OCI-LY3 (cell line): Measurements from ENCODE around the gene VTCN1.

Source experiments
- EZH2phosphoT487 ChIP-seq: fragments of 200-600 bp; shearing (Covaris generic); IDR thresholded peaks from 2 replicates; pipeline ENCODE4 v1.6.1; 2018; ENCODE audit warnings: antibody characterized with exemption, mixed run types, low read depth
- TF ChIP-seq, protein P1 (sequence below): fragments of 200-600, 300-600 bp; sonication (generic); IDR thresholded peaks from 2 replicates; pipeline ENCODE4 v1.5.1; 2014; ENCODE audit warnings: antibody characterized with exemption, low read length, low read depth

DNA sequence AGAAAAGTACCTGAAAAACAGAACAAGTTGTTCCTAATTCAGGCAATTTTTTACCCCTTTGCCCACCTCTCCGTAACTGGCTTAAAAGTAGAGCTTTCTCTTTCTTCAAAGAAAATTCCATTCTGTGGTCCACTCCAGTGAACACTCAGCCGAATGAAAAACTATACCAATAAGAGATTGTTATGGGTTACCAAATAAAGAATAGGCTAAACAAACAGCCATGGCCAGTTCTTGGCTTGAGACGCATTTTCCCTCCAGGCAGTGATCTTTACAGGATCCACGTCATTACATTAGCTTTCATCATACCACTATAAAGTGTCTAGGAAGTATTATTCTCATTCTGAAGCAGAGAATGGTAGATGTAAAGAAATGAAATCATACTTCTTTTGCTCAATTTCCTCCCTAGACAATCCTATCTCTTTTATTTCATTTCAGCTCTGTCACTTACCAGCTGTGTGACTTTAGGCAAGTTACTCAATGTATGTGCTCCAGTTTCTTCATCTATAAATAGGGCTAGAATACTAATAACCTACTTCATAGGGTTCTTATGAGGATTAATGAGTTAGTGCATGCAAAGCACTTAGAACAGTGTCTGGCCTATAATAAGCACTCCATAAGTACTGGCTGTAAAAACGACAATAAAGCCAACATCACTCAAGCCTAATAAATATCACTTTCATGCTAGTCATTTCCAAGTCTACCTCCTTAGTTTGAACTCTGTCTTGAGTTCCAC is 62.7 kb downstream of the VTCN1 start:
- TF ChIP-seq, protein P1, sequence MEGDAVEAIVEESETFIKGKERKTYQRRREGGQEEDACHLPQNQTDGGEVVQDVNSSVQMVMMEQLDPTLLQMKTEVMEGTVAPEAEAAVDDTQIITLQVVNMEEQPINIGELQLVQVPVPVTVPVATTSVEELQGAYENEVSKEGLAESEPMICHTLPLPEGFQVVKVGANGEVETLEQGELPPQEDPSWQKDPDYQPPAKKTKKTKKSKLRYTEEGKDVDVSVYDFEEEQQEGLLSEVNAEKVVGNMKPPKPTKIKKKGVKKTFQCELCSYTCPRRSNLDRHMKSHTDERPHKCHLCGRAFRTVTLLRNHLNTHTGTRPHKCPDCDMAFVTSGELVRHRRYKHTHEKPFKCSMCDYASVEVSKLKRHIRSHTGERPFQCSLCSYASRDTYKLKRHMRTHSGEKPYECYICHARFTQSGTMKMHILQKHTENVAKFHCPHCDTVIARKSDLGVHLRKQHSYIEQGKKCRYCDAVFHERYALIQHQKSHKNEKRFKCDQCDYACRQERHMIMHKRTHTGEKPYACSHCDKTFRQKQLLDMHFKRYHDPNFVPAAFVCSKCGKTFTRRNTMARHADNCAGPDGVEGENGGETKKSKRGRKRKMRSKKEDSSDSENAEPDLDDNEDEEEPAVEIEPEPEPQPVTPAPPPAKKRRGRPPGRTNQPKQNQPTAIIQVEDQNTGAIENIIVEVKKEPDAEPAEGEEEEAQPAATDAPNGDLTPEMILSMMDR = no peak
- no peak for TF ChIP-seq EZH2phosphoT487
